ENCODE measurements around the gene GPR35.

The GPR35 gene

DNA sequence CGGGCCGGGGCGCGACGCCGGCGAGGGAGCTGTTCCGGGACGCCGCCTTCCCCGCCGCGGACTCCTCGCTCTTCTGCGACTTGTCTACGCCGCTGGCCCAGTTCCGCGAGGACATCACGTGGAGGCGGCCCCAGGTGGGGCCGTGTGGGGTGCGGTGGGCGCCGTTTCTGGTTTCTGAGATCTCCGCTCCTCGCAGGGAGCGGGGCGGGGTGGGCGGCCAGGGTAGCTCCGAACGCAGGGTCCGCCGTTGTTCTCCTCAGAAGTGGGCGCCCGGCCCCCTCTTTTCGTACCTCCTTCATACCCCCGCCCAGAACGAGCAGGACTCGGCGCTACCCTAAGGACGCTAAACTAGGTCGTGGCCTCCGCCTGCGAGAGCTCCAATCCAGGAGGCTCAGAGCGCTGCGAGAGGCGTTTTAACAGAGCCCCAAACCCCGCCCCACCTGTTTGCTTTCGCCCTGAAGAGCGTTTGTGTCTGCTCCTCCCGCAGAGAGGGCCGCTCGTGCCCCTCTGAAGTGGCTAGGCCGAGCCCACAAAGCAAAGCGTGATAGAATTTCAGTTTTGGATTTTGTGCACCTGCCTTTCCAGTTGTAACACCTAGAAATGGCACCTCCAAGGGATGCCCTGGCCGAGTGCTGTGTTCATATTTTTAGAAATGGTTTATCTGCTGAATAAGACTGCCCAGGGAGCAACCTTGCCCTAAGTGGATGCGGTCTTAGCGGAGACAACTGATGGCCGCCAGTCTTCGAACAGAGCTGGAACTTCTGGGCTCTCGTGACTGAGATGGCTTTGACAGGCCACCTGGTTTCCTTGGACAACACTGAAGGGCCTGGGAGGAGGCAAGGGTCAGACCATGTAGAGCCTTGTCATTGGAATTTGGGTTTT, 38.1 kb upstream of the GPR35 start:
- H3K4me3 ChIP-seq (replicated peaks; ENCODE audit: low read depth, low read length), result peak overlapping the region; percentile 79
- no peak for DNase-seq (ENCODE audit: extremely low read depth, insufficient read length)
- TF ChIP-seq, protein P1, sequence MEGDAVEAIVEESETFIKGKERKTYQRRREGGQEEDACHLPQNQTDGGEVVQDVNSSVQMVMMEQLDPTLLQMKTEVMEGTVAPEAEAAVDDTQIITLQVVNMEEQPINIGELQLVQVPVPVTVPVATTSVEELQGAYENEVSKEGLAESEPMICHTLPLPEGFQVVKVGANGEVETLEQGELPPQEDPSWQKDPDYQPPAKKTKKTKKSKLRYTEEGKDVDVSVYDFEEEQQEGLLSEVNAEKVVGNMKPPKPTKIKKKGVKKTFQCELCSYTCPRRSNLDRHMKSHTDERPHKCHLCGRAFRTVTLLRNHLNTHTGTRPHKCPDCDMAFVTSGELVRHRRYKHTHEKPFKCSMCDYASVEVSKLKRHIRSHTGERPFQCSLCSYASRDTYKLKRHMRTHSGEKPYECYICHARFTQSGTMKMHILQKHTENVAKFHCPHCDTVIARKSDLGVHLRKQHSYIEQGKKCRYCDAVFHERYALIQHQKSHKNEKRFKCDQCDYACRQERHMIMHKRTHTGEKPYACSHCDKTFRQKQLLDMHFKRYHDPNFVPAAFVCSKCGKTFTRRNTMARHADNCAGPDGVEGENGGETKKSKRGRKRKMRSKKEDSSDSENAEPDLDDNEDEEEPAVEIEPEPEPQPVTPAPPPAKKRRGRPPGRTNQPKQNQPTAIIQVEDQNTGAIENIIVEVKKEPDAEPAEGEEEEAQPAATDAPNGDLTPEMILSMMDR (IDR thresholded peaks at IDR 0.05; ENCODE audit: insufficient read depth, low read length, poor library complexity, severe bottlenecking), result no peak
- H3K36me3 ChIP-seq (ENCODE audit: control insufficient read depth, insufficient read depth, low read length), result peaks cover 23% of the 10 kb centered on the region
- no peaks in the 10 kb centered on the region for H3K27me3 ChIP-seq (replicated peaks; ENCODE audit: control insufficient read depth, insufficient read depth, low read length)

DNA sequence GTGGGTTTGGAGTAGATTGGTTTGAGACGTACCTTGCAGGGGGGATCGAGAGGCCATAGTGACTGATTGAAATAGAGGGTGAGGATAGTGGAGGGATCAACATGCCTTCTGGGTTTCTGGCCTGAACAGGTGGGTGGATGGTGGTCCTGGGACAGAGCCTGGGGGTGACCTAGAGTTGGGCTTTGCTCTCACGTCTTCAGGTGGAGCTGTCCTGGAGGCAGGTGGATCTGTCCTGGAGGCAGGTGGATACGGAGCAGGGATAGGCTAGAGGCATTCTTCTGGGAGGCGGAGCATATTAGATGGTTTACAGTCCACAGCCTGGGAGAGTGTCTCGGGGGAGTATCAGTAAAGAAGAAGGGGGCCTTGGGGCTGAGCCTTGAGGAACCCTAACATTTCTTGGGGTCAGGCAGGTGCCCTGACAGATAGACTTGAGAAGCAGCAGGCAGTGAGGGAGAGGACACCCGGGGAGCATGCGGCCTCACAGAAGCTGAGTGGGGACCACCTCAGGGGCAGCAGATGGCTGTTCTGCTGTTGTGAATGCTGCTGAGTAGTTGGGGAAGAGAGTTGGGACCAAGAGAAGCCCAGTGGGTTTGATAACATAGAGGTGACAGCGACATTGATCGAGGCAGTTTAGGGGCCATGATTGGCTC, 37.1 kb upstream of the GPR35 start:
- no peak for DNase-seq (ENCODE audit: extremely low read depth, insufficient read length)
- H3K27me3 ChIP-seq (replicated peaks; ENCODE audit: control insufficient read depth, insufficient read depth, low read length), result no peaks in the 10 kb centered on the region
- peak overlapping the region; percentile 79 for H3K4me3 ChIP-seq (replicated peaks; ENCODE audit: low read depth, low read length)
- peaks cover 28% of the 10 kb centered on the region for H3K36me3 ChIP-seq (ENCODE audit: control insufficient read depth, insufficient read depth, low read length)
- TF ChIP-seq, protein P1 (IDR thresholded peaks at IDR 0.05; ENCODE audit: insufficient read depth, low read length, poor library complexity, severe bottlenecking), result no peak

DNA sequence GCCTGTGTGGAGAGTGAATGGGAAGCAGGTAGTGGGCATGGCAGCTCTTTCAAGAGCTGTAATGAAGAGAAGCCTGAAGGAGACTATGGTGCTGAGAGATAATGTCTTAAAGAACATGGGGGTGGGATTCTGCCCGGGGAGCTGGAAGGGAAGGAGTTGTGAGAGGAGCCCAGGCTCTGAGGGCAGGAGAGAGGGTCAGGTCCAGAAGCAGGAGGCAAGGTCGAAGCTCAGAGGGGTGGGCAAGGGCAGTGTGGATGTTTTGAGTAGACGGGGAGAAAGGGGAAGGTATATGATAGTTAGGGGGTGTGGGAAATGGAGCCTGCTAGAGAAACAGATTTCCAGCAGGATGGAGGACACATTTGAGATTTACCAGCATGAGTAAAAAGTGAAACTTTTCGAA, 36.6 kb upstream of the GPR35 start:
- no peak for DNase-seq (ENCODE audit: extremely low read depth, insufficient read length)
- Histone ChIP-seq H3K36me3 (ENCODE audit: control insufficient read depth, insufficient read depth, low read length) (peaks cover 29% of the 10 kb centered on the region), H3K27me3 (replicated peaks; ENCODE audit: control insufficient read depth, insufficient read depth, low read length) (no peaks in the 10 kb centered on the region), H3K4me3 (replicated peaks; ENCODE audit: low read depth, low read length) (no peak overlapping the region)
- TF ChIP-seq, protein P1 (IDR thresholded peaks at IDR 0.05; ENCODE audit: insufficient read depth, low read length, poor library complexity, severe bottlenecking), result no peak

DNA sequence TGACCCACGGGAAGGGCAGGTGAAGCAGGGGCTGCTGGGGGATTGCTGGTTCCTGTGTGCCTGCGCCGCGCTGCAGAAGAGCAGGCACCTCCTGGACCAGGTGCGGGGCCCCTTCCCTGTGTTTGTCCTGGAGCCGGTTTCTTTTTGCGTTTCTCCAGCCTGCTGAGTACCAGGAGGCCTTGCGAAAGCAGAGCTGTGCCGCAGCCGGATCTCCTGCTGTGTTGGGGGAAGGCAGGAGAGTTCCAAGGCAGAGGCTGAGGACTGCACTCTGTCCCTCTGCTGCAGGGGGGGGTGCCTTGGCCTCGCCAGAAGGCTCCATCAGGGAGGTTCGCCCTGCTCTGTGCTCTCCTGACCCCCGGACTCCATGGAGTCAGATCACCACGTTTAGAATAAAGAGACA, 35.9 kb upstream of the GPR35 start:
- no peaks in the 10 kb centered on the region for H3K27me3 ChIP-seq (replicated peaks; ENCODE audit: control insufficient read depth, insufficient read depth, low read length)
- DNase-seq (ENCODE audit: extremely low read depth, insufficient read length), result peak; percentile 1
- peaks cover 34% of the 10 kb centered on the region for H3K36me3 ChIP-seq (ENCODE audit: control insufficient read depth, insufficient read depth, low read length)
- no peak overlapping the region for H3K4me3 ChIP-seq (replicated peaks; ENCODE audit: low read depth, low read length)
- TF ChIP-seq, protein P1 (IDR thresholded peaks at IDR 0.05; ENCODE audit: insufficient read depth, low read length, poor library complexity, severe bottlenecking), result no peak

DNA sequence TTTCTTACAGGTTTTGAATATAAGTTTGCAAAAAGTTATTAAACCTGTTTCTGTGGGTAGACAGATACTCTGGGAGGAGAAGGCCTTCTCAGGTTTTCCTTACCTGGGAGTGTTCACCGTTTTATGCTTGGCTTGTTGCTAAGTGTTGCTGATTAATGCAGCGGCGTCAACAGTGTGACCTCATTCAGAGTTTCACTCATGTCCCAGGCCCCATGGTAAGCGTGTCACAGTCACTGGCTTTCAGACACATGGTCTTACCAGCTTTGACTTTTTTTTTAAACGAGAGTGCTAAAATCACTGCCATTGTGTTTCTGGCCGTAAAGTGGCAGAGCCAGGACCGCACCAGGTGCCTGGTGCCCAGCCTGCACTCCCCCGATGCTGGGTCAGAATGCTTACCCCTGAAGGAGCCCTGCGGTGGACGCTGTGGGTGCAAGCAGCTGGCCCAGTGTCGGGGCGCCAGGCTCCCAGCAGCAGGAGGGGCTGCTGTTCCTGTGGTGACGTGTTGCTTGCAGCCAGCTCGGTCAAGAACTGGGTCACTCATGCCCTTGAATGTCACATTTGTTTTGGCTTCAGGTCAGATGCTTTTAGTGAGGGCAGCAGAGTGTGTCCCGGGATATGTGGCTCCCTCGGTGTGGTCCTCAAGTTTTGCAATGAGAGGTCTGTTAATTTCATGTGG, 35.3 kb upstream of the GPR35 start:
- Histone ChIP-seq H3K4me3 (replicated peaks; ENCODE audit: low read depth, low read length) (no peak overlapping the region), H3K27me3 (replicated peaks; ENCODE audit: control insufficient read depth, insufficient read depth, low read length) (no peaks in the 10 kb centered on the region), H3K36me3 (ENCODE audit: control insufficient read depth, insufficient read depth, low read length) (peaks cover 36% of the 10 kb centered on the region)
- TF ChIP-seq, protein P1 (IDR thresholded peaks at IDR 0.05; ENCODE audit: insufficient read depth, low read length, poor library complexity, severe bottlenecking), result no peak
- peak; percentile 2 for DNase-seq (ENCODE audit: extremely low read depth, insufficient read length)
